HepG2 (cell line): ENCODE measurements around the gene VAV2. TPM values are rescaled to one million over a fixed set of nuclear protein-coding genes. Genes with fewer than 3 reads are reported as not detected.

Source experiments
- ATF3 ChIP-seq: sonication (generic); formaldehyde crosslinking; IDR thresholded peaks from 2 replicates; pipeline ENCODE4 v1.4.0; 2020; ENCODE audit warnings: missing genetic modification reagents
- BRF2 ChIP-seq: sonication (generic); formaldehyde crosslinking; IDR thresholded peaks from 2 replicates; pipeline ENCODE4 v1.8.1; 2022; ENCODE audit warnings: mild to moderate bottlenecking, missing genetic modification reagents
- CBX5 ChIP-seq: sonication (generic); formaldehyde crosslinking; IDR thresholded peaks from 2 replicates; pipeline ENCODE4 v1.4.0; 2020; ENCODE audit warnings: missing genetic modification reagents, borderline replicate concordance
- GFI1 ChIP-seq: sonication (generic); formaldehyde crosslinking; IDR thresholded peaks from 2 replicates; pipeline ENCODE4 v1.5.0; 2020; ENCODE audit warnings: missing genetic modification reagents, mild to moderate bottlenecking, borderline replicate concordance
- HMG20B ChIP-seq: conservative IDR thresholded peaks from 2 replicates; pipeline ENCODE4 v1.6.1; 2016; ENCODE audit warnings: missing genetic modification reagents, missing compliant biosample characterization
- KLF15 ChIP-seq: sonication (generic); formaldehyde crosslinking; IDR thresholded peaks from 2 replicates; pipeline ENCODE4 v1.8.1; 2023; ENCODE audit warnings: borderline replicate concordance, mild to moderate bottlenecking, inconsistent platforms, missing genetic modification reagents, mixed read lengths
- MEIS1 ChIP-seq: sonication (generic); formaldehyde crosslinking; IDR thresholded peaks from 2 replicates; pipeline ENCODE4 v1.9.0; 2021; ENCODE audit warnings: mild to moderate bottlenecking, missing genetic modification reagents, moderate library complexity, borderline replicate concordance
- NAIF1 ChIP-seq: sonication (generic); formaldehyde crosslinking; IDR thresholded peaks from 2 replicates; pipeline ENCODE4 v1.5.0; 2020; ENCODE audit warnings: mild to moderate bottlenecking, missing genetic modification reagents, borderline replicate concordance
- ZGPAT ChIP-seq: IDR thresholded peaks from 2 replicates; pipeline ENCODE4 v1.6.1; 2016; ENCODE audit warnings: mild to moderate bottlenecking
- ZNF264 ChIP-seq: sonication (generic); formaldehyde crosslinking; IDR thresholded peaks from 2 replicates; pipeline ENCODE4 v1.4.0; 2020; ENCODE audit warnings: missing genetic modification reagents
- ZNF282 ChIP-seq: fragments of 450-650 bp; IDR thresholded peaks from 2 replicates; pipeline ENCODE4 v1.6.1; 2018; ENCODE audit not compliant: partially characterized antibody
- ZNF296 ChIP-seq: sonication (generic); formaldehyde crosslinking; conservative IDR thresholded peaks from 2 replicates; pipeline ENCODE4 v1.5.0; 2020; ENCODE audit warnings: mild to moderate bottlenecking, missing genetic modification reagents
- ZNF496 ChIP-seq: sonication (generic); formaldehyde crosslinking; IDR thresholded peaks from 2 replicates; pipeline ENCODE4 v1.8.1; 2023; ENCODE audit warnings: mild to moderate bottlenecking, moderate library complexity, missing genetic modification reagents; ENCODE audit not compliant: insufficient replicate concordance
- ZNF605 ChIP-seq: sonication (generic); formaldehyde crosslinking; IDR thresholded peaks from 2 replicates; pipeline ENCODE4 v1.8.0; 2022; ENCODE audit warnings: mild to moderate bottlenecking, missing genetic modification reagents
- ZNF691 ChIP-seq: sonication (generic); formaldehyde crosslinking; IDR thresholded peaks from 2 replicates; pipeline ENCODE4 v1.4.0; 2020; ENCODE audit warnings: missing genetic modification reagents, low read depth, mild to moderate bottlenecking, borderline replicate concordance
- ZNF710 ChIP-seq: sonication (generic); formaldehyde crosslinking; IDR thresholded peaks from 2 replicates; pipeline ENCODE4 v1.5.0; 2020; ENCODE audit warnings: mild to moderate bottlenecking, missing genetic modification reagents, borderline replicate concordance
- polyA plus RNA-seq, 8 experiments: library from polyadenylated mRNA; depleted of rRNA in 3 of 8; stranded (reverse) in 7 of 8; unstranded in 1 of 8; fragments of >200 nt; fragmentation: Illumina TruSeq in 4 of 8; extraction: Trizol in 4 of 8; gene quantifications; 2 replicates each; pipeline versions ENCODE4 v1.2.1 to v1.2.3, GENCODE V29; 2011 to 2016; ENCODE audit warnings: low read depth in 4 of 8, missing spikeins in 1 of 8, mixed read lengths in 1 of 8; ENCODE audit not compliant: insufficient read depth in 1 of 8
- total RNA-seq, 5 experiments: library from RNA; depleted of rRNA; stranded (reverse); fragments of >200 nt; fragmentation: Illumina TruSeq; extraction: Trizol; gene quantifications; 2 replicates each; pipeline ENCODE4 v1.2.3, GENCODE V29; 2016; ENCODE audit warnings: low read depth in 1 of 5
- TF ChIP-seq, protein P1 (sequence below): sonication (generic); formaldehyde crosslinking; IDR thresholded peaks from 2 replicates; pipeline ENCODE4 v1.4.0; 2020; ENCODE audit warnings: missing genetic modification reagents
- TF ChIP-seq, protein P2 (sequence below): sonication (generic); formaldehyde crosslinking; IDR thresholded peaks from 2 replicates; pipeline ENCODE4 v1.9.0; 2021; ENCODE audit warnings: missing genetic modification reagents, borderline replicate concordance

The VAV2 gene
- total and polyA plus RNA-seq, 2 of the 13 experiments (the other 11 are each of a cell fraction or from before 2014, with no cell fraction given) = 22.5 to 22.9 TPM

GRCh38 chr9:133739408-133740280 lies 252.5 kb downstream of the VAV2 start (continued):
- TF ChIP-seq ZNF691 (CRISPR knock-in tag) (peak; percentile 82; the same call in 1 of the 2 replicates), ZGPAT (CRISPR knock-in tag) (peak; percentile 82), BRF2 (CRISPR knock-in tag) (0 out of 2 replicates have a peak, but pooled peaks have one; percentile 44), HMG20B (CRISPR knock-in tag) (peak; percentile 66; the same call in 1 of the 2 replicates), ZNF264 (peak; percentile 82), ZNF496 (CRISPR knock-in tag) (no peak), ZNF296 (CRISPR knock-in tag) (peak; percentile 78; the same call in 1 of the 2 replicates), NAIF1 (CRISPR knock-in tag) (no peak), KLF15 (CRISPR knock-in tag) (peak; percentile 46; the same call in 1 of the 2 replicates), MEIS1 (CRISPR knock-in tag) (peak; percentile 73; the same call in 1 of the 2 replicates), ZNF282 (no peak), GFI1 (CRISPR knock-in tag) (peak; percentile 67; the same call in 1 of the 2 replicates), ATF3 (CRISPR knock-in tag) (0 out of 2 replicates have a peak, but pooled peaks have one; percentile 11), ZNF710 (peak; percentile 48; the same call in 1 of the 2 replicates), ZNF605 (CRISPR knock-in tag) (peak; percentile 64), CBX5 (CRISPR knock-in tag) (no peak; the same call in 1 of the 2 replicates)
- TF ChIP-seq, protein P1, sequence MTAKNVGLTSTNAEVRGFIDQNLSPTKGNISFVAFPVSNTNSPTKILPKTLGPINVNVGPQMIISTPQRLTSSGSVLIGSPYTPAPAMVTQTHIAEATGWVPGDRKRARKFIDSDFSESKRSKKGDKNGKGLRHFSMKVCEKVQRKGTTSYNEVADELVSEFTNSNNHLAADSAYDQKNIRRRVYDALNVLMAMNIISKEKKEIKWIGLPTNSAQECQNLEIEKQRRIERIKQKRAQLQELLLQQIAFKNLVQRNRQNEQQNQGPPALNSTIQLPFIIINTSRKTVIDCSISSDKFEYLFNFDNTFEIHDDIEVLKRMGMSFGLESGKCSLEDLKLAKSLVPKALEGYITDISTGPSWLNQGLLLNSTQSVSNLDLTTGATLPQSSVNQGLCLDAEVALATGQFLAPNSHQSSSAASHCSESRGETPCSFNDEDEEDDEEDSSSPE (CRISPR knock-in tag) = peak; percentile 22; the same call in 1 of the 2 replicates
- TF ChIP-seq, protein P2, sequence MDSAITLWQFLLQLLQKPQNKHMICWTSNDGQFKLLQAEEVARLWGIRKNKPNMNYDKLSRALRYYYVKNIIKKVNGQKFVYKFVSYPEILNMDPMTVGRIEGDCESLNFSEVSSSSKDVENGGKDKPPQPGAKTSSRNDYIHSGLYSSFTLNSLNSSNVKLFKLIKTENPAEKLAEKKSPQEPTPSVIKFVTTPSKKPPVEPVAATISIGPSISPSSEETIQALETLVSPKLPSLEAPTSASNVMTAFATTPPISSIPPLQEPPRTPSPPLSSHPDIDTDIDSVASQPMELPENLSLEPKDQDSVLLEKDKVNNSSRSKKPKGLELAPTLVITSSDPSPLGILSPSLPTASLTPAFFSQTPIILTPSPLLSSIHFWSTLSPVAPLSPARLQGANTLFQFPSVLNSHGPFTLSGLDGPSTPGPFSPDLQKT = no peak
